Glutamatergic neuron (in vitro differentiated cells): ENCODE data around the gene FAM72C. TPM values are rescaled to one million over a fixed set of nuclear protein-coding genes. Genes with fewer than 3 reads are reported as not detected.
"Not testable (repeated sequence)": the region's sequence is repeated elsewhere in the genome, so short reads cannot be mapped to it uniquely, and the experiment has no call there.

Experiments used
- DNase-seq: peaks from one replicate; pipeline ENCODE4 v3.0.0; 2022
- H3K27ac Mint-ChIP-seq: one replicate; pipeline ENCODE4 v1.8.0; 2020; ENCODE audit warnings: mild to moderate bottlenecking, mixed read lengths, inconsistent platforms; ENCODE audit not compliant: unreplicated experiment
- H3K27me3 Mint-ChIP-seq: one replicate; pipeline ENCODE4 v1.8.0; 2020; ENCODE audit warnings: mild to moderate bottlenecking, moderate library complexity, mixed read lengths, inconsistent platforms; ENCODE audit not compliant: unreplicated experiment
- H3K36me3 Mint-ChIP-seq: one replicate; pipeline ENCODE4 v1.8.0; 2020; ENCODE audit warnings: mild to moderate bottlenecking, mixed read lengths, inconsistent platforms; ENCODE audit not compliant: unreplicated experiment
- H3K4me1 Mint-ChIP-seq: one replicate; pipeline ENCODE4 v1.8.0; 2020; ENCODE audit warnings: mild to moderate bottlenecking, low read depth, mixed read lengths, inconsistent platforms; ENCODE audit not compliant: unreplicated experiment
- H3K4me3 Mint-ChIP-seq: one replicate; pipeline ENCODE4 v1.8.0; 2020; ENCODE audit warnings: mild to moderate bottlenecking, mixed read lengths, inconsistent platforms; ENCODE audit not compliant: unreplicated experiment
- H3K9me3 Mint-ChIP-seq: one replicate; pipeline ENCODE4 v1.8.0; 2020; ENCODE audit warnings: mild to moderate bottlenecking, moderate library complexity, mixed read lengths, inconsistent platforms; ENCODE audit not compliant: unreplicated experiment
- total RNA-seq: library from RNA; stranded (reverse); fragmentation: NEBNext Ultra II Directional; extraction: Animal tissue kit (Norgen Biotek cat#: 25700); gene quantifications from one replicate; pipeline ENCODE4 v1.2.1, GENCODE V29; 2021; ENCODE audit not compliant: unreplicated experiment

Gene FAM72C
- total RNA-seq, 1 donor from 2014 or later: 0.22 TPM

- not testable (repeated sequence) for H3K27ac Mint-ChIP-seq, H3K9me3 Mint-ChIP-seq, H3K4me3 Mint-ChIP-seq, H3K36me3 Mint-ChIP-seq, DNase-seq, H3K27me3 Mint-ChIP-seq, H3K4me1 Mint-ChIP-seq
Measured at GRCh38 chr1:143965860-143966259, 5.9 kb downstream of the FAM72C start.

- H3K4me3 Mint-ChIP-seq, H3K27me3 Mint-ChIP-seq: not testable (repeated sequence)
Measured at GRCh38 chr1:143964294-143964693, 7.5 kb downstream of the FAM72C start.

GRCh38 chr1:143955930-143956329, 15.9 kb downstream of the FAM72C start:
- not testable (repeated sequence) for H3K27me3 Mint-ChIP-seq, H3K4me3 Mint-ChIP-seq, H3K4me1 Mint-ChIP-seq, H3K36me3 Mint-ChIP-seq, DNase-seq, H3K27ac Mint-ChIP-seq, H3K9me3 Mint-ChIP-seq

More at GRCh38 chr1:143964294-143964693, 7.5 kb downstream of the FAM72C start:
- not testable (repeated sequence) for H3K27ac Mint-ChIP-seq, H3K36me3 Mint-ChIP-seq, DNase-seq, H3K9me3 Mint-ChIP-seq, H3K4me1 Mint-ChIP-seq

- H3K4me3 Mint-ChIP-seq: not testable (repeated sequence)
Measured at GRCh38 chr1:143952913-143953312, 18.9 kb downstream of the FAM72C start.

GRCh38 chr1:143951485-143952391, 20.0 kb downstream of the FAM72C start:
- H3K4me3 Mint-ChIP-seq, H3K27ac Mint-ChIP-seq, H3K36me3 Mint-ChIP-seq, H3K27me3 Mint-ChIP-seq, H3K4me1 Mint-ChIP-seq, DNase-seq, H3K9me3 Mint-ChIP-seq: not testable (repeated sequence)

More at GRCh38 chr1:143952913-143953312, 18.9 kb downstream of the FAM72C start:
- DNase-seq, H3K36me3 Mint-ChIP-seq, H3K27ac Mint-ChIP-seq, H3K9me3 Mint-ChIP-seq, H3K27me3 Mint-ChIP-seq, H3K4me1 Mint-ChIP-seq: not testable (repeated sequence)

- not testable (repeated sequence) for H3K27ac Mint-ChIP-seq, H3K36me3 Mint-ChIP-seq, H3K9me3 Mint-ChIP-seq, H3K4me3 Mint-ChIP-seq, H3K27me3 Mint-ChIP-seq, H3K4me1 Mint-ChIP-seq, DNase-seq
Measured at GRCh38 chr1:143947749-143948148, 24.0 kb downstream of the FAM72C start.

- not testable (repeated sequence) for H3K27me3 Mint-ChIP-seq, DNase-seq, H3K27ac Mint-ChIP-seq
Measured at GRCh38 chr1:143945253-143945652, 26.5 kb downstream of the FAM72C start.

GRCh38 chr1:143944576-143945240, 27.1 kb downstream of the FAM72C start:
- not testable (repeated sequence) for DNase-seq, H3K27me3 Mint-ChIP-seq, H3K27ac Mint-ChIP-seq, H3K36me3 Mint-ChIP-seq, H3K4me3 Mint-ChIP-seq, H3K9me3 Mint-ChIP-seq, H3K4me1 Mint-ChIP-seq

More at GRCh38 chr1:143945253-143945652, 26.5 kb downstream of the FAM72C start:
- H3K36me3 Mint-ChIP-seq, H3K4me3 Mint-ChIP-seq, H3K4me1 Mint-ChIP-seq, H3K9me3 Mint-ChIP-seq: not testable (repeated sequence)

- H3K36me3 Mint-ChIP-seq, H3K27me3 Mint-ChIP-seq, H3K9me3 Mint-ChIP-seq, H3K4me1 Mint-ChIP-seq, DNase-seq, H3K27ac Mint-ChIP-seq, H3K4me3 Mint-ChIP-seq: not testable (repeated sequence)
Measured at GRCh38 chr1:143943319-143943978, 28.3 kb downstream of the FAM72C start.

- H3K4me3 Mint-ChIP-seq, H3K9me3 Mint-ChIP-seq, H3K27ac Mint-ChIP-seq, H3K4me1 Mint-ChIP-seq, H3K36me3 Mint-ChIP-seq, H3K27me3 Mint-ChIP-seq, DNase-seq: not testable (repeated sequence)
Measured at GRCh38 chr1:143942238-143942860, 29.4 kb downstream of the FAM72C start.

- not testable (repeated sequence) for H3K4me3 Mint-ChIP-seq, H3K4me1 Mint-ChIP-seq, H3K27ac Mint-ChIP-seq, H3K27me3 Mint-ChIP-seq, DNase-seq, H3K9me3 Mint-ChIP-seq, H3K36me3 Mint-ChIP-seq
Measured at GRCh38 chr1:143939666-143940065, 32.1 kb downstream of the FAM72C start.
